K562 treated with DMSO at 1 percent for 4 hours (cell line): ENCODE results near the gene SLC26A11. TPM values are rescaled to one million over a fixed set of nuclear protein-coding genes. Genes with fewer than 3 reads are reported as not detected.

Source experiments
- total RNA-seq: library from RNA; unstranded; fragments of 300-600 nt; gene quantifications from 2 replicates; pipeline ENCODE4 v1.2.3, GENCODE V29; 2022; ENCODE audit not compliant: insufficient read depth

SLC26A11 gene
- 9.4 and 17.1 TPM in 2 replicates for total RNA-seq

DNA sequence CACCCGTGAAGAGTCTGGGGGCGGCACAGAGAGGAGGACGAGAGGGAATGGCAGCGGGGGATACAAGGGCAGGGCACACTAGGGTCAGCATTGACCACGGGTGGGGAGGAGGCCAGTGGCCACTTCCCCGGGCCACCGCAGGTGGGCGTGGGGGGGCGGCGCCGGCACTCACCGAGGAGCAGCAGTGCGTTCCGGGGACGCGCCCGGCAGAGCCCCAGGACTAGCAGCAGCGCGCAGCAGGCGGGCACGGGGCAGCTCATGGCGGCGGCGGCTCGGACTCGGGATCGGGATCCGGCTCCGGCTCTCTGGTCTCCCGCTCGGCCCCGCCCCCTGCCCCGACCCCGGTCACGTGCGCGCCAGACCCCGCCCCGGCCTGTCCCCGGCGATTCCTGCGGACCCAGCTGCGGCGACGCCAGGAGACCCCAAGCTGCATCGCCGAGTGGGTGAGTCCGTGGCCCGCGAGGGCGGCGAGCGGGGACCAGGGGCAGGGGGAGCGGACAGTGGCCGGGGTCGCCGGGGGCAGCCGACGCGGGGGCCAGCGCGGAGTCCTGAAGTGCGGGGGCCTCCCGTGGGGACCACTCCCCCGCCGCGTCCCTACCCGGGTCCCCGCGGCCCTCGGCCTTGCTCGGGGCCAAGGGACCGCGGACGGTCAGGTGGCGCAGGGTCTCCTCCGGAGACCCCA is at the start of gene SLC26A11, which contains the start of gene SGSH:
Gene SLC26A11, plus strand, starts transcription at position 374 of the 682 bp plus-strand sequence. CDS start 1,134 bp downstream, outside the sequence.
Gene SGSH, minus strand, starts transcription at position 280 of the 682 bp plus-strand sequence. Its CDS starts 20 bp downstream, at position 260.

DNA sequence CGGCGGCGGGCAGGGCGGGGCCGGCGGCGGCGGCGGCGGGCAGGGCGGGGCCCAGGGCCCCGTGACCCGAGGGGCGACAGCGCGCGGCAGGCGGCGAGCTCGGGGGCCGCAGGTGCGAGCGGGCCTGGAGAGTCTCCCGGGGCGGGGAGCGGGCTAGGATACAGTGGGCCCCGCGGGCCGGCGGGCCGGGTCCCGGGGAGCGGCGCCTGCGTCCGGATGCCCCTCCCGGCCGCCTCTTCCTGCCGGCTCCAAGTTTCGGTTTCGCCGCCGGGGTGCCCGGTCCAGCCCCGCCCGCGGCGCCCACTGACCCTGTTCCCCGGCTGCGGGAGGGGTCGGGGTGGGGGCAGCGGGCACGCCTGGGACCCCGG is 40.5 kb downstream of the SLC26A11 start, which contains the start of gene RNF213:
Gene RNF213, plus strand, starts transcription at position 62 of the 368 bp plus-strand sequence. CDS start 2,830 bp downstream, outside the sequence.

Other genes starting within 250 kb of the SLC26A11 start
- 1.9 TPM in 1 of 2 replicates, not detected in the other for gene TBC1D16, start 184.6 kb upstream of the SLC26A11 start, total RNA-seq
- gene CCDC40, start 183.8 kb upstream of the SLC26A11 start, total RNA-seq = not detected in 2 replicates
- gene GAA, start 118.8 kb upstream of the SLC26A11 start, total RNA-seq = 5.7 and 6.5 TPM in 2 replicates
- 122 and 124 TPM in 2 replicates for gene EIF4A3, start 73.3 kb upstream of the SLC26A11 start, total RNA-seq
- 0.18 TPM in 1 of 2 replicates, not detected in the other for gene CARD14, start 50.4 kb upstream of the SLC26A11 start, total RNA-seq
- 13.0 and 23.7 TPM in 2 replicates for gene SGSH, start 94 bp upstream of the SLC26A11 start, total RNA-seq
- 49.5 and 85.2 TPM in 2 replicates for gene RNF213, start 40.4 kb downstream of the SLC26A11 start, total RNA-seq
- 8.7 and 10.1 TPM in 2 replicates for gene ENDOV, start 194.7 kb downstream of the SLC26A11 start, total RNA-seq